H9 (cell line): ENCODE results near the gene SLC35B2. TPM values are rescaled to one million over a fixed set of nuclear protein-coding genes. Genes with fewer than 3 reads are reported as not detected.
A peak's percentile ranks its signal among the peaks of the same experiment; 100 is the strongest.

ENCODE experiments used
- DNase-seq: peaks from one replicate; pipeline ENCODE4 v3.0.0-alpha.2; 2017
- H2AFZ ChIP-seq: one replicate; pipeline ENCODE4 v1.6.1; 2013; ENCODE audit warnings: mild to moderate bottlenecking, low read length, control low read depth, moderate library complexity
- H2AK5ac ChIP-seq: 2 replicates; pipeline ENCODE4 v1.6.1; 2013; ENCODE audit warnings: low read length, control low read depth, mixed read lengths; ENCODE audit not compliant: insufficient read length
- H2BK120ac ChIP-seq: one replicate; pipeline ENCODE4 v1.6.1; 2013; ENCODE audit warnings: low read depth, mild to moderate bottlenecking, low read length, control low read depth, inconsistent platforms; ENCODE audit not compliant: poor library complexity, severe bottlenecking
- H2BK12ac ChIP-seq: 2 replicates; pipeline ENCODE4 v1.6.1; 2013; ENCODE audit warnings: low read length, control low read depth, mixed read lengths, low read depth; ENCODE audit not compliant: insufficient read length
- H2BK15ac ChIP-seq: 2 replicates; pipeline ENCODE4 v1.6.1; 2013; ENCODE audit warnings: low read depth, low read length, control low read depth
- H2BK20ac ChIP-seq: one replicate; pipeline ENCODE4 v1.6.1; 2013; ENCODE audit warnings: low read depth, mild to moderate bottlenecking, low read length, control low read depth, inconsistent platforms; ENCODE audit not compliant: poor library complexity, severe bottlenecking
- H2BK5ac ChIP-seq: 2 replicates; pipeline ENCODE4 v1.6.1; 2013; ENCODE audit warnings: low read length, control low read depth, mixed read lengths; ENCODE audit not compliant: insufficient read length
- H3K14ac ChIP-seq: 2 replicates; pipeline ENCODE4 v1.6.1; 2013; ENCODE audit warnings: low read length, control low read depth; ENCODE audit not compliant: insufficient read depth
- H3K18ac ChIP-seq: 2 replicates; pipeline ENCODE4 v1.6.1; 2013; ENCODE audit warnings: low read depth, mild to moderate bottlenecking, mixed read lengths, low read length, control low read depth; ENCODE audit not compliant: insufficient read length
- H3K23ac ChIP-seq: 2 replicates; pipeline ENCODE4 v1.6.1; 2013; ENCODE audit warnings: low read length, control low read depth, mixed read lengths, low read depth; ENCODE audit not compliant: insufficient read length
- H3K23me2 ChIP-seq: 2 replicates; pipeline ENCODE4 v1.6.1; 2013; ENCODE audit warnings: low read depth, mild to moderate bottlenecking, mixed read lengths, low read length, control low read depth; ENCODE audit not compliant: insufficient read length, poor library complexity, severe bottlenecking
- H3K27ac ChIP-seq: 2 replicates; pipeline ENCODE4 v1.5.1; 2013; ENCODE audit warnings: low read length, control low read depth, mixed read lengths, low read depth; ENCODE audit not compliant: insufficient read length
- H3K27me3 ChIP-seq: 2 replicates; pipeline ENCODE4 v1.6.1; 2013; ENCODE audit warnings: low read length, control low read depth, inconsistent platforms; ENCODE audit not compliant: insufficient read depth
- H3K4ac ChIP-seq: 2 replicates; pipeline ENCODE4 v1.6.1; 2013; ENCODE audit warnings: low read depth, mild to moderate bottlenecking, control low read depth, inconsistent platforms, low read length, moderate library complexity
- H3K4me1 ChIP-seq: 2 replicates; pipeline ENCODE4 v1.6.1; 2013; ENCODE audit warnings: low read length, control low read depth, inconsistent platforms; ENCODE audit not compliant: insufficient read depth
- H3K4me2 ChIP-seq: 2 replicates; pipeline ENCODE4 v1.6.1; 2013; ENCODE audit warnings: low read length, control low read depth, mixed read lengths; ENCODE audit not compliant: insufficient read length, insufficient read depth
- H3K56ac ChIP-seq: 2 replicates; pipeline ENCODE4 v1.6.1; 2013; ENCODE audit warnings: low read depth, mild to moderate bottlenecking, mixed read lengths, low read length, control low read depth; ENCODE audit not compliant: insufficient read length
- H3K79me1 ChIP-seq: 2 replicates; pipeline ENCODE4 v1.6.1; 2013; ENCODE audit warnings: low read depth, mild to moderate bottlenecking, moderate library complexity, low read length, control low read depth, inconsistent platforms; ENCODE audit not compliant: insufficient read depth, poor library complexity, severe bottlenecking
- H3K79me2 ChIP-seq: 2 replicates; pipeline ENCODE4 v1.6.1; 2013; ENCODE audit warnings: low read length, control low read depth, inconsistent platforms; ENCODE audit not compliant: insufficient read depth
- H3K9ac ChIP-seq: 2 replicates; pipeline ENCODE4 v1.6.1; 2013; ENCODE audit warnings: low read length, control low read depth, mixed read lengths; ENCODE audit not compliant: insufficient read length; ENCODE audit errors: extremely low read depth
- H3K9me3 ChIP-seq: one replicate; pipeline ENCODE4 v1.6.1; 2013; ENCODE audit warnings: low read depth, low read length, inconsistent platforms; ENCODE audit not compliant: control insufficient read depth
- H3T11ph ChIP-seq: one replicate; pipeline ENCODE4 v1.6.1; 2013; ENCODE audit warnings: mild to moderate bottlenecking, low read length, control low read depth, inconsistent platforms
- H4K20me1 ChIP-seq: one replicate; pipeline ENCODE4 v1.6.1; 2013; ENCODE audit not compliant: control insufficient read depth, insufficient read length, insufficient read depth
- H4K5ac ChIP-seq: 2 replicates; pipeline ENCODE4 v1.6.1; 2013; ENCODE audit warnings: low read depth, mild to moderate bottlenecking, mixed read lengths, low read length, control low read depth; ENCODE audit not compliant: insufficient read length
- H4K8ac ChIP-seq: replicated peaks from 2 replicates; pipeline ENCODE4 v1.6.1; 2013; ENCODE audit warnings: low read length, control low read depth, mixed read lengths, low read depth; ENCODE audit not compliant: insufficient read length
- H4K91ac ChIP-seq: 2 replicates; pipeline ENCODE4 v1.6.1; 2013; ENCODE audit warnings: low read depth, mild to moderate bottlenecking, moderate library complexity, mixed read lengths, low read length, control low read depth; ENCODE audit not compliant: insufficient read length
- H3K27ac Mint-ChIP-seq, 3 experiments: 2 replicates in 2 of 3; 3 replicates in 1 of 3; pipeline ENCODE4 v1.8.0; 2020 to 2021; ENCODE audit warnings: mixed read lengths in 3 of 3, mild to moderate bottlenecking in 1 of 3, moderate library complexity in 1 of 3
- H3K27me3 Mint-ChIP-seq: 2 replicates; pipeline ENCODE4 v1.8.0; 2021; ENCODE audit warnings: low read depth, mild to moderate bottlenecking, moderate library complexity, mixed read lengths
- H3K36me3 Mint-ChIP-seq, 3 experiments: 2 replicates in 2 of 3; 3 replicates in 1 of 3; pipeline ENCODE4 v1.8.0; 2020 to 2021; ENCODE audit warnings: low read depth in 3 of 3, mixed read lengths in 3 of 3; ENCODE audit not compliant: insufficient read depth in 1 of 3
- H3K4me1 Mint-ChIP-seq, 2 experiments: 2 replicates each; pipeline ENCODE4 v1.8.0; 2020; ENCODE audit warnings: mixed read lengths in 2 of 2
- H3K4me3 Mint-ChIP-seq, 2 experiments: 2 replicates in 1 of 2; 3 replicates in 1 of 2; pipeline ENCODE4 v1.8.0; 2020 to 2021; ENCODE audit warnings: mild to moderate bottlenecking in 2 of 2, mixed read lengths in 2 of 2, moderate library complexity in 1 of 2
- H3K9me3 Mint-ChIP-seq, 2 experiments: 2 replicates in 1 of 2; 3 replicates in 1 of 2; pipeline ENCODE4 v1.8.0; 2020; ENCODE audit warnings: mild to moderate bottlenecking in 2 of 2, mixed read lengths in 2 of 2, moderate library complexity in 1 of 2
- CTCF ChIP-seq: fragments of 200-600 bp; sonication (generic); conservative IDR thresholded peaks from 3 replicates; pipeline ENCODE4 v1.8.0; 2021; ENCODE audit warnings: antibody characterized with exemption, mild to moderate bottlenecking
- whole genome bisulfite sequencing: extraction: QIAGEN DNeasy Blood & Tissue Kit; methylation state at CpG from one replicate; pipeline ENCODE4 v1.1.7; 2013; ENCODE audit warnings: missing lambda C conversion rate, low lambda C conversion rate, mixed read lengths; ENCODE audit not compliant: insufficient read length; ENCODE audit errors: extremely low coverage; 5-methylcytosine and 5-hydroxymethylcytosine counted together
- total RNA-seq: library from RNA; stranded (reverse); gene quantifications from 2 replicates; pipeline ENCODE4 v1.2.1, GENCODE V29; 2021

Gene SLC35B2
- total RNA-seq, 1 experiment from 2014 or later, result 34.5 TPM

- Histone ChIP-seq H3K27me3 (no peaks in the 10 kb centered on the region), H3K79me2 (peaks cover 17% of the 10 kb centered on the region; the same call in 1 of the 2 replicates), H2BK15ac (no peak overlapping the region), H3K23me2 (peaks cover 7% of the 10 kb centered on the region), H4K20me1 (peaks cover 2% of the 10 kb centered on the region), H2BK12ac (no peak overlapping the region), H3K27ac (no peak overlapping the region), H3K56ac (no peak overlapping the region), H3K18ac (no peak overlapping the region), H2BK120ac (no peak overlapping the region), H2AK5ac (no peak overlapping the region), H3K9me3 (no peaks in the 10 kb centered on the region), H4K8ac (no peak overlapping the region), H3K14ac (no peak overlapping the region), H3K9ac (no peak overlapping the region), H3K4me1 (peaks cover 11% of the 10 kb centered on the region; the same call in 1 of the 2 replicates), H3K79me1 (peaks cover 17% of the 10 kb centered on the region), H4K91ac (no peak overlapping the region), H4K5ac (no peak overlapping the region), H3K23ac (no peak overlapping the region), H2AFZ (no peak overlapping the region), H2BK20ac (no peak overlapping the region), H3K4me2 (no peak overlapping the region), H3K4ac (no peak overlapping the region), H3T11ph (no peak overlapping the region), H2BK5ac (no peak overlapping the region)
- Mint-ChIP-seq H3K9me3 (no peaks in the 10 kb centered on the region; a peak in 1 of 5 replicates), H3K36me3 (peaks cover 50 to 63% (median 55%) of the 10 kb centered on the region in 3 experiments), H3K27ac (peak overlapping the region in 1 of 3 experiments; percentile 65; a peak in 2 of 7 replicates), H3K4me3 (no peak overlapping the region; a peak in 1 of 5 replicates), H3K4me1 (peaks cover 31 to 46% of the 10 kb centered on the region in 2 experiments), H3K27me3 (no peaks in the 10 kb centered on the region)
- no peak for TF ChIP-seq CTCF
- DNase-seq, result no peak
- WGBS, result no CpG with 5 or more reads among the region's 5 CpGs
These were observed 28.5 kb downstream of the SLC35B2 start for GRCh38 chr6:44228836-44229235.
